Fibroblast of pulmonary artery (primary cell): ENCODE data around the gene KDM2A.
A peak's percentile ranks its signal among the peaks of the same experiment; 100 is the strongest.

Source experiments
- DNase-seq: peaks from one replicate; pipeline ENCODE4 v3.0.0-alpha.2; 2010; ENCODE audit warnings: low read depth
- H3K4me3 ChIP-seq: replicated peaks from 2 replicates; pipeline ENCODE4 v1.5.1; 2011; ENCODE audit warnings: low read depth, mild to moderate bottlenecking, control low read depth, low read length, moderate library complexity
- TF ChIP-seq, protein P1 (sequence below): IDR thresholded peaks from 2 replicates; pipeline ENCODE4 v1.5.1; 2011; ENCODE audit warnings: mild to moderate bottlenecking, control low read depth, low read length, inconsistent platforms; ENCODE audit errors: missing control alignments

The KDM2A gene

DNA sequence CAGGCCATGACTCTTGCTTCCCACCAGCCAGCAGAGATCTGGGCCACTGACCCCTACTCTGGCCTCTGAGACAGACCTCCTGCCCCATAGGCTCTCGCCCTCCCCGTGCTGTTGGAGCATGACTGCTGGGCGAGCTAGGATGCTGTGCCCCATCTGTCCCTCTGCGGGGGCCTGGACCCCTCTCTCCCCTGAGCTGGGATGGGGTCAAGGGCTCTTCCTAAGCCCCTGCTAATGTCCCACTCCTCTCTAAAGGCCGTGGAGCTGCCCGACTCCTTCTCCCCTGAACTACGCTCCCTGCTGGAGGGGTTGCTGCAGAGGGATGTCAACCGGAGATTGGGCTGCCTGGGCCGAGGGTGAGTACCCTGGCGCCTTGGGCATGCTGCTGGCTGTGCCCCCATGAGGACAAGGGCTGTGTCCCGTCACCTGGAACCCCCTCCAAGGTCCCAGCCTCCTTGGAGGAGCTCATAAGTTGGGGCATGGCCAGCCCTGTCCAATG is 163.9 kb downstream of the KDM2A start:
- no peak for DNase-seq
- no peak overlapping the region for H3K4me3 ChIP-seq
- TF ChIP-seq, protein P1, sequence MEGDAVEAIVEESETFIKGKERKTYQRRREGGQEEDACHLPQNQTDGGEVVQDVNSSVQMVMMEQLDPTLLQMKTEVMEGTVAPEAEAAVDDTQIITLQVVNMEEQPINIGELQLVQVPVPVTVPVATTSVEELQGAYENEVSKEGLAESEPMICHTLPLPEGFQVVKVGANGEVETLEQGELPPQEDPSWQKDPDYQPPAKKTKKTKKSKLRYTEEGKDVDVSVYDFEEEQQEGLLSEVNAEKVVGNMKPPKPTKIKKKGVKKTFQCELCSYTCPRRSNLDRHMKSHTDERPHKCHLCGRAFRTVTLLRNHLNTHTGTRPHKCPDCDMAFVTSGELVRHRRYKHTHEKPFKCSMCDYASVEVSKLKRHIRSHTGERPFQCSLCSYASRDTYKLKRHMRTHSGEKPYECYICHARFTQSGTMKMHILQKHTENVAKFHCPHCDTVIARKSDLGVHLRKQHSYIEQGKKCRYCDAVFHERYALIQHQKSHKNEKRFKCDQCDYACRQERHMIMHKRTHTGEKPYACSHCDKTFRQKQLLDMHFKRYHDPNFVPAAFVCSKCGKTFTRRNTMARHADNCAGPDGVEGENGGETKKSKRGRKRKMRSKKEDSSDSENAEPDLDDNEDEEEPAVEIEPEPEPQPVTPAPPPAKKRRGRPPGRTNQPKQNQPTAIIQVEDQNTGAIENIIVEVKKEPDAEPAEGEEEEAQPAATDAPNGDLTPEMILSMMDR, result no peak

DNA sequence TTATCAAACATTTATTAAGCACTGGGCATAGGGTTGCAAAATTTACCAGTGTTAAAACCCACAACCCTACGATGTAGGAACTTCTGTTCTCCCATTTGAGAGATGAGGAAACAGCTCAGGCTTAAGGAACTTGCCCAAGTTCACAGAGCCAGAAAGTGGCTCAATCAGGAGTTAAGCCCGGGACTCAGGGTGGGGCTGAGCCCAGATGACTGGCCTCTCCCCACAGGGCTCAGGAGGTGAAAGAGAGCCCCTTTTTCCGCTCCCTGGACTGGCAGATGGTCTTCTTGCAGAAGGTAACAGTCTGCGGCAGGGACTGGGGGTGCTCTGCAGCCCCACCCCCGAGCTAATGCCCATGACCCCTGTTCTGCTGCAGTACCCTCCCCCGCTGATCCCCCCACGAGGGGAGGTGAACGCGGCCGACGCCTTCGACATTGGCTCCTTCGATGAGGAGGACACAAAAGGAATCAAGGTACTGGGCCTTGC is 164.5 kb downstream of the KDM2A start:
- H3K4me3 ChIP-seq, result no peak overlapping the region
- no peak for DNase-seq
- TF ChIP-seq, protein P1, result no peak

DNA sequence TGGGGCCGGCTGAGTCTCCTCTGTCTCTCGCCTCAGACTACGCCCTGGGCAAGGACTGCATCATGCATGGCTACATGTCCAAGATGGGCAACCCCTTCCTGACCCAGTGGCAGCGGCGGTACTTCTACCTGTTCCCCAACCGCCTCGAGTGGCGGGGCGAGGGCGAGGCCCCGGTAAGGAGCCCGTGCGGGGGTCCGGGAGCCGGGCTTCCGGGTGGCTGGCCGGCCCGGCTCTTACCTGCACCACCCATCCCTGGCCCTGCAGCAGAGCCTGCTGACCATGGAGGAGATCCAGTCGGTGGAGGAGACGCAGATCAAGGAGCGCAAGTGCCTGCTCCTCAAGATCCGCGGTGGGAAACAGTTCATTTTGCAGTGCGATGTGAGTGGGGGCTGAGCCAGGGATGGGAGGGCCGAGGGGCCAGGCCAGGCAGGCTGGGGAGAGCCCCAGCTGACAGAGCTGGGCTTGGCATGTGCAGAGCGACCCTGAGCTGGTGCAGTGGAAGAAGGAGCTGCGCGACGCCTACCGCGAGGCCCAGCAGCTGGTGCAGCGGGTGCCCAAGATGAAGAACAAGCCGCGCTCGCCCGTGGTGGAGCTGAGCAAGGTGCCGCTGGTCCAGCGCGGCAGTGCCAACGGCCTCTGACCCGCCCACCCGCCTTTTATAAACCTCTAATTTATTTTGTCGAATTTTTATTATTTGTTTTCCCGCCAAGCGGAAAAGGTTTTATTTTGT is 165.9 kb downstream of the KDM2A start:
- DNase-seq, result no peak
- H3K4me3 ChIP-seq, result no peak overlapping the region
- TF ChIP-seq, protein P1, result no peak

DNA sequence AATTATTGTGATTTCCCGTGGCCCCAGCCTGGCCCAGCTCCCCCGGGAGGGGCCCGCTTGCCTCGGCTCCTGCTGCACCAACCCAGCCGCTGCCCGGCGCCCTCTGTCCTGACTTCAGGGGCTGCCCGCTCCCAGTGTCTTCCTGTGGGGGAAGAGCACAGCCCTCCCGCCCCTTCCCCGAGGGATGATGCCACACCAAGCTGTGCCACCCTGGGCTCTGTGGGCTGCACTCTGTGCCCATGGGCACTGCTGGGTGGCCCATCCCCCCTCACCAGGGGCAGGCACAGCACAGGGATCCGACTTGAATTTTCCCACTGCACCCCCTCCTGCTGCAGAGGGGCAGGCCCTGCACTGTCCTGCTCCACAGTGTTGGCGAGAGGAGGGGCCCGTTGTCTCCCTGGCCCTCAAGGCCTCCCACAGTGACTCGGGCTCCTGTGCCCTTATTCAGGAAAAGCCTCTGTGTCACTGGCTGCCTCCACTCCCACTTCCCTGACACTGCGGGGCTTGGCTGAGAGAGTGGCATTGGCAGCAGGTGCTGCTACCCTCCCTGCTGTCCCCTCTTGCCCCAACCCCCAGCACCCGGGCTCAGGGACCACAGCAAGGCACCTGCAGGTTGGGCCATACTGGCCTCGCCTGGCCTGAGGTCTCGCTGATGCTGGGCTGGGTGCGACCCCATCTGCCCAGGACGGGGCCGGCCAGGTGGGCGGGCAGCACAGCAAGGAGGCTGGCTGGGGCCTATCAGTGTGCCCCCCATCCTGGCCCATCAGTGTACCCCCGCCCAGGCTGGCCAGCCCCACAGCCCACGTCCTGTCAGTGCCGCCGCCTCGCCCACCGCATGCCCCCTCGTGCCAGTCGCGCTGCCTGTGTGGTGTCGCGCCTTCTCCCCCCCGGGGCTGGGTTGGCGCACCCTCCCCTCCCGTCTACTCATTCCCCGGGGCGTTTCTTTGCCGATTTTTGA is 166.8 kb downstream of the KDM2A start:
- TF ChIP-seq, protein P1, result no peak
- H3K4me3 ChIP-seq, result no peak overlapping the region
- no peak for DNase-seq

DNA sequence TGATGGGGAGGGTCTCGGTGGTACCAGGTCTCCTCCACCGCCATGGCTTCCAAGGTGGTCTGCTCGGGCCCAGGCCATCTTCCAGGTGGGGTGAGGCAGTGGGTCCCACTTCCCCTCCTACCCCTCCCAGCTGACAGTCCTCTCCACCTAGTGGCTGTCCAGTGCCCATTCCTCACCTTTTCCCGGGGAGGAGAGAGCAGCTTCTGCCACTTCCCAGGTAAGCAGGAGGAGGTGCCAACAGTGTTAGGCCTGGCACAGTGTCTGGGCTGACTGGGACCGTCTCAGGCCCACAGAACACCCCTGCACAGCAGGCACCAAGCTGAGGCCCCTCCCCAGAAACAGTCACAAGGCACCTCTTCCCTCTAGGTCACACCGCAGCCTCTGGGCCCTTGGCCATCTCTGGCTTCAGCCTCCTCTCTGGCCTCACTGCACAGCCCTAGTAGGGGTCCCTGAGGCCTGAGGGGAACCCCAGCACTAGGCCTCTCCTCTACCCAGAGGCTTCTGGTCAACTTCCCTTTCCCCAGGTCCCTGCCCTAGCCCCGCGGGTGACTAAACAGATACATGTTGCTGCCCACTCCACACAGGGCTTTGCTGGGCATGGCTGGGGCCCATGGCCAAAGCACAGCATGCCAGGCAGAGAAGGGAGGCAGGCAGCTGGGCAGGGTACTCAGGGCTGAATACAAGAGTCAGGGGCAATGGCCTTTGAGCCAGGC is 167.7 kb downstream of the KDM2A start:
- no peak overlapping the region for H3K4me3 ChIP-seq
- TF ChIP-seq, protein P1, result no peak
- DNase-seq, result no peak

DNA sequence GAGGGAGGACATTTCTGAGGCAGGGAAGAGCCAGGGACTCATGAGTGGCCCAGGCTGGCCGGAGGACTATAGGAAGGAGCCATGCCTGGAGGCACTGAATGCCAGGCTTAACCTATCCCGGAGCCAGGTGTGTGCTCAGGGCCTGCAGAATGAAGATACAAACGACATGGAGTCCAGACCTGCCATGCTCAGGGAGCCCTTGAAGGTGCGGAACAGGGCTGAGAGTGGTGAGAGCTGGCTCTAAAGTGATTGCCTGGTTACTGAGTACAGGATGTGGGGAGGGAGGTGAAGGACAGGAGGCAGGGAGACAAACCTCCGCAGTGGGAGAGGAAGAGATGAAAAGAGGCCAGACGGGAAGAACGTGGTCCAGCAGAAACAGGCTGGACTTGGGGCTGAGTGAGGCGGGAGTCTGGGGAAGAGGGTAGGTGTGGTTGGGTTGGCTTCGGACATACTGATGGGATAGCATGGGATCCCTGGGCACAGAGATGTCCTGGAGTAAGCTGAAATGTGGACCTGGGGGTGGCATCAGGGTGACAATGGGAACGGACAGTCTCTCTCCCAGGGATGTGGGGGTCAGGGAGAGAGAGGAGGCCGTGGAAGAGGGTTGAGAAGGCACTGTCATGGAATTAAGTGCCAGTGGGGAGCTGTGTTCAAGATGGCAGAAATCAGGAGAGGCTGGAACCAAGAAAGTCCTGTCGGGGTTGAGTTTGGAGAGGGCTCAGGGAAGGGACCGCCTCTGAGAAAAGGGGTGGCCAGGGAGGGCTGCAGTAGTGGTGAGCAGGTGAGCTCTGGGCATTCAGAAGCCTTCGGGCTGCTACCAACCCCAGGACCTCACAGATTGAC is 168.5 kb downstream of the KDM2A start:
- no peak for DNase-seq
- peak overlapping the region; percentile 75 for H3K4me3 ChIP-seq
- TF ChIP-seq, protein P1, result no peak
